ENCODE results near the gene ERI3. TPM values are rescaled to one million over a fixed set of nuclear protein-coding genes. Genes with fewer than 3 reads are reported as not detected.

Gene ERI3
- 108 and 118 TPM in 2 replicates for total RNA-seq (2014; rRNA removed; shearing (Covaris generic))

DNA sequence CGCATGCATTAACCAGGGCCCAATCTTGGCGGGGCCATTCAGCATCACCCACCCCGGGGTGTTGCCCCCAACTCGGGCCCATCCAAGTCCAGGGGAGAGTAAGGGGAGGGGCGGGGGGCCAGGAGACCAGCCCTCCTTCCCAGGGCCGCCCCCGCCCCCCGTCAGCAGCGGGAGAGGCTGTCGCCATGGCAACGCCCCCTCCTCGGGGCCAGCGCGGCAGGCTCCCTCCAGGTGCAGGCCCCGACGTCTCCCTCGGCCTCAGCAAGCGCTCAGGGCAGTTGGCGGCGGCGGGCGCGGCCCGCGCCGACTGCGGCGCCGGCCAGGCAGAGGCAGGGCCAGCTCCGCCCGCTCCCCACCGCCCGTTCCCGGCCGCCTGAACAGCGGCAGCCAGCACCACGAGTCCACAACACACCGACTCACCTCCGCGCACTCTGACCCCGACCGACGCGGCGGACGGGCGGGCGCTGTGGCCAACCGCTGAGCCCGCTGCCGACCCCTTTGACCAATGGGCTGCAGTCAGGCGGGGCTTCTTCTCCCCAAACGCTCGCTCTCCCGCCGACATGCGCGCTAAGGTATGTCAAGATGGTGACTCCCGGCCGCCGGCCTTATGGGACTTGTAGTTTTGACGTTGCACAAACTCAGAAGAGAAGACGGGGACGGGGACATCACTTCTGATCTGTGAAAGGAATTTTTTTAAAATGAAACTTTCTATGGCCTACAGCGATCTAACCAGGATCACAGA, at the start of gene ERI3:
Gene ERI3, minus strand, starts transcription at position 418 of the 742 bp plus-strand sequence. Its CDS starts 231 bp downstream, at position 187.
- peak; percentile 97 for DNase-seq (ENCODE audit: low spot score)

DNA sequence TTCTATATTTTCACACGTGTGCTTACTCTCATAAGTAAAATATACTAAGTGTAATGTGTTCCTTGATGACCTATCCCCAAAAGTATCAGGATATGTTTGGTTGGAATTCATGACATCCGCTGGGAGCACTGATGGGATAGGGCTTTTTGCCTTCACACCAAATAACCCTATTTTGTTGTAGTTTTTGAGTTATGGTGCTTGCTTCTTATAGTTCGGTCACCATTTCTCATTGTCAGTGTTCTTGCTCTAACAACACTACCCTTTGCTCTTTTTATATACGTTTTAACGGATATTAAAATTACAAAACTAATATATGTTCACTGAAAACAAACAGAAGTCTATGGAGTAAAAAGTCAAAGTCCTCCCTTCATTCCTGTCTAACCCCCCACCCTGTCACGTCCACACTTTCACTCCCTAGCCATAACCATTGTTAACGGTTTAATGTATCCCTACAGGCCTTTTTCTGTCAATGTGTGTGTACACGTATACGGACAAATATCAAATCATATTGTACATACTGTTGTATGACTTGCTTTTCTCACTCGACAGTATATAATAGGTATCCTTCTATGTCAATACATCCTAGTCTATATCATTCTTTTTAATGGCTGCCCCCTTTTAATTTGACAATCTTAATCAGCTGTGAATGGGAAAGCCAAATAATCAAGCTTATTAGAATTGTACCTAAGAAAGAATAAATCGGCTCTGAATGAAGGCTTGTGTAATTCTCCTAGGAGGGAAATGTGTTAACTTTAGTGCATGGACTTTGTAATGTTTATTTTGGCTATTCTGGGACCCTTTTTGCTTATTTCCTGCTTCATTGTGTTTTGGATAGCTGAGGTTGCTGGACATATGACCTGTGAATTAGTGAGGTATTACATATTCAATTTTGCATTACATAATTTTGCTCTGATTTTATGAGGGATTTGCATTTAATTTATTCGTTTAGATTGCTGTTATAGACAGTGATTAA, 46.5 kb upstream of the ERI3 start:
- DNase-seq (ENCODE audit: low spot score): no peak

GRCh38 chr1:44390277-44390676, 35.2 kb upstream of the ERI3 start:
- DNase-seq (ENCODE audit: low spot score): peak; percentile 84

DNA sequence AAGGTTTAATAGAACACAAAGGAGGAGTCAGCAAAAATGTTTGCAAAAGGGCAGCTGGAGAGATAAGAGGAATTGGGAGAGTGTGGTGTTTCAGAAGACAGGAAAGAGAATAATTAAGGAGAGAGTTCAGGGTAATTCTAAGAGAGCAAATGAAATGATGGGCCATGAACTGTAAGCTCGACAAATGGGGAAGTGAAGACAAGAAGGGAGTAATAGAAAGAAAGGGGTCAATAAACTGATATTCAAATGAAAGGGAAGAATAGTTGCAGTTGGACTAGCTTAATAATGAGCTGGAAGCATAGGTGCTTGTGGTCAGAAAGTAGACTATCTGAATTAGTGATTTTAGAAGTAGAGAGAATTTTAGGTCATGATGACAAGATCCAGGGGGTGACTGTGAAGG, 34.4 kb upstream of the ERI3 start:
- no peak for DNase-seq (ENCODE audit: low spot score)

DNA sequence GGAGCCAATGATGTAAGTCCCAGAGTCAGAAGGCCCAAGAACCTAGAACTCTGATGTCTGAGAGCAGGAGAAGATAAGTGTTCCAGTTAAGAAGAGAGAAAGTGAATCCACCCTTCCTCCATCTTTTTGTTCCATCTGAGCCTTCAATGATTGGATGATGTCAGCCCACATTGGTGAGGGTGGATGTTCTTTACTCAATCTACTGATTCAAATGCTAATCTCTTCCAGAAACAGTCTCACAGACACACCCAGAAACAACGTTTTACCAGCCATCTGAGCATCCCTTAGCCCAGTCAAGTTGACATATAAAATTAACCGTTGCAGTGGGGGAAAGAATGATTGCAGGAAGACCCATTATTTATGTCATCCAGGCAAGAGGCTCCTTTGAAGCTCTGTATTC, 33.5 kb upstream of the ERI3 start:
- no peak for DNase-seq (ENCODE audit: low spot score)

GRCh38 chr1:44380666-44381177, 25.7 kb upstream of the ERI3 start:
- DNase-seq (ENCODE audit: low spot score): no peak

- peak; percentile 64 for DNase-seq (ENCODE audit: low spot score)
These were observed 23.1 kb upstream of the ERI3 start for GRCh38 chr1:44377925-44378784.

DNA sequence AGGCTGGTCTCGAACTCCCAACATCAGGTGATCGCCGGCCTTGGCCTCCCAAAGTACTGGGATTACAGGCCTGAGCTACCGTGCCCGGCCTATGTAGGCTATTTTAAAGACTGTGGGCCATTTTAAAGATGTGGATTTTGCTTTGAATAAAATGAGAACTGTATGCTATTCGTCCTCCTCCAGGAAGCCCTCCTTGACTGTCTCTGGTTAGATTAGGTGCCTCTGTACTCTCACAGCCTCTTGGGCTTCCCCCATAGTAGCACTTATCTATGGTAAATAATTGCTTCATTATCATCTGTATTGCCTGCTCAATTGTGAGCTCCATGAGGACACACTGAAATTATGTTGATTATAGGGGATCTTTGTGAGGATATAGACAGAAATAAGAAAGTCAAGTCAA, 20.5 kb upstream of the ERI3 start:
- DNase-seq (ENCODE audit: low spot score): no peak

GRCh38 chr1:44371206-44371605, 16.1 kb upstream of the ERI3 start:
- DNase-seq (ENCODE audit: low spot score): no peak

GRCh38 chr1:44368471-44369151, 13.6 kb upstream of the ERI3 start:
- no peak for DNase-seq (ENCODE audit: low spot score)

GRCh38 chr1:44367944-44368343, 12.9 kb upstream of the ERI3 start:
- no peak for DNase-seq (ENCODE audit: low spot score)

- DNase-seq (ENCODE audit: low spot score): no peak
These were observed 11.4 kb upstream of the ERI3 start for GRCh38 chr1:44366371-44366975.

DNA sequence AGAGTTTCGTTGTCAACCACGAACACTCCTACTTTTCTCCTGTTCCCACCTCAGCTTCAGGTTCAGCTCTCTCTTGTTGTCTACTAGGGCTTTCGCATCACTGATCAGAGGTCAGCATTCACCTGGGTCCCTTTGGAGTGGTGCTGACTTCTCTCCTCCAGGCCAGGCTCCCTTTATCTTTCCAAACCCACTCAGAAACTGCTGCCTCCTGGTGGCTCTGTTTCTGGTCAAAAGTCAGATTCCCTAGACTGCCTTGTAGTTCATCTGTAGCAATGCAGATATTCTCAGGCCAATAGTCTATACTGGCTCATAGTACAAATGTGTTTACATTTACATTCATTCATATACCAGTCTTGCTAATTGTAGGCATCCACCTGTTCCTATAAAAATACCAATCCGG, 6.4 kb upstream of the ERI3 start:
- no peak for DNase-seq (ENCODE audit: low spot score)

- no peak for DNase-seq (ENCODE audit: low spot score)
These were observed 4.3 kb upstream of the ERI3 start for GRCh38 chr1:44359234-44359935.

DNA sequence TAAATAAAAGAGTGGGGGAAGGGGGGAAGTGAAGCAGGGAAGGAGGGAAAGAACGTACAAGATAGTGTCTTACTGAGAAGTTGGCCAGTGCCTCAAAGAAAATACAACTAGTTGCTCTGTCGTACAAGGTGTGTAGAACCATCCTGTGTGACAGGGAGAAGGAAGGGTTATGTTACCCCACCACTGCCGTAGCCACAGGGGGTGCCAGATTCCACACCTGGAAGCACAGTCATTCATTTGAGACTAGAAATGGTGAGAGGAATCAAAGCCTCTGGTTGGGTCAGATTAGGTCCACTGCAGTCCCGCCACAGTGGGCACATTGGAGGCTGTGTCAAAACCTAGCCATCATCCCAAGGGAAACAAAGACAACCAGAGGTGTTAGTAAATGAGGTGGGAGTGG, 2.7 kb upstream of the ERI3 start:
- no peak for DNase-seq (ENCODE audit: low spot score)

- DNase-seq (ENCODE audit: low spot score): no peak
These were observed 687 bp upstream of the ERI3 start for GRCh38 chr1:44355582-44356305.

GRCh38 chr1:44354268-44354839, 703 bp downstream of the ERI3 start:
- no peak for DNase-seq (ENCODE audit: low spot score)

- DNase-seq (ENCODE audit: low spot score): no peak
These were observed 1.5 kb downstream of the ERI3 start for GRCh38 chr1:44353604-44354003.

DNA sequence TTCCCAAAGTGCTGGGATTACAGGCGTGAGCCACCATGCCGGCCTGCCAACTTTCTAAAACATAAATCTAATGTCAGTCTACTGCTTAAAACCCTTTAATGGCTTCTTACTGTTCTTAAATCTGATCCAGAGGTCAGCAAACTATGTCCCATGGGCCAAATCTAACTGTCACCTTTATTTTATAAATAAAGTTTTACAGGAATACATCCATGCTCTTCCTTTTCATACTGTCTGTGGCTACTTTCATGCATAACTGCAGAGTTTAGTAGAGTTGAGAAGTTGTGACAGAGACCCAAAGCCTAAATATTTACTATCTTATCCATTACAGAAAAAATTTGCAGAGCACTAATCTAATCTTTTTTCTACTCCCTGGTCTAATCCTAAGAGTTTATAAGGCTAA, 3.8 kb downstream of the ERI3 start:
- DNase-seq (ENCODE audit: low spot score): no peak
